ENCODE results near the gene KCNH1. TPM values are rescaled to one million over a fixed set of nuclear protein-coding genes. Genes with fewer than 3 reads are reported as not detected.

Gene KCNH1
- total and polyA plus RNA-seq, 7 donors: 0.10 to 0.22 (median 0.17) TPM

GRCh38 chr1:210705086-210705485 lies 428.9 kb downstream of the KCNH1 start:
- no peak for ATAC-seq
- H3K27me3 ChIP-seq (ENCODE audit: insufficient read depth in 3 of 3, low read length in 2 of 3): no peaks in the 10 kb centered on the region
- no peak overlapping the region for H3K27ac ChIP-seq
- intact Hi-C loops (cut with DNase I): no loop called here
- no peak for DNase-seq
- H3K36me3 ChIP-seq (ENCODE audit: insufficient read depth in 1 of 2, low read depth in 1 of 2): no peaks in the 10 kb centered on the region
- no peaks in the 10 kb centered on the region for H3K9me3 ChIP-seq
- no peak overlapping the region for H3K4me3 ChIP-seq
- no peak for TF ChIP-seq CTCF (IDR thresholded peaks at IDR 0.05)
- WGBS, 3 donors: 73 to 88% (median 84%) methylated on average over 3 of the region's 3 CpGs
- H3K4me1 ChIP-seq: no peaks in the 10 kb centered on the region

GRCh38 chr1:210703593-210703992 lies 430.4 kb downstream of the KCNH1 start:
- Histone ChIP-seq H3K9me3 (no peaks in the 10 kb centered on the region), H3K4me3 (no peak overlapping the region), H3K27me3 (ENCODE audit: insufficient read depth in 3 of 3, low read length in 2 of 3) (no peaks in the 10 kb centered on the region), H3K4me1 (no peaks in the 10 kb centered on the region), H3K36me3 (ENCODE audit: insufficient read depth in 1 of 2, low read depth in 1 of 2) (no peaks in the 10 kb centered on the region), H3K27ac (no peak overlapping the region)
- ATAC-seq (no peak), DNase-seq (no peak)
- WGBS, 3 donors: 77 to 79% (median 77%) methylated on average over 2 of the region's 2 CpGs
- intact Hi-C loops (cut with DNase I): no loop called here
- TF ChIP-seq CTCF (IDR thresholded peaks at IDR 0.05): no peak

DNA sequence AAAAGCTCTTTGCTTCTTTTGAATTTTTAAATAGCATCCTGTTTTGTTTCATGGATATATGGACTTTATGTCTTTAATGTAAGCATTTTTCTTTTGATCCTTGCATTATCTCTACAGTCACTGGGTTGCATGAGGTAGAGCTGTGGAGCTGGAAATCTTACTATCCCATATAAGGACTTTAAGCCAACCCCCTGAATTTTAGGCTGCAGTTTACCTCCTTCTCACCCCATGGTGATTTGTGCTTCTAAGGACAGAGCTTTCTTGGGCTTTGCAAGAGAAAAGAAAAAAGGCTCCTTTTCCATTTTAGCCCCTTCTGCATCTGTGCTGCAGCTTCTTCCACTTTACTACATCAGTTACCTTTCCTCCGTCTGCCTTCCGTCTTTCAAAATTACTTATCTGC lies 431.4 kb downstream of the KCNH1 start:
- Histone ChIP-seq H3K36me3 (ENCODE audit: insufficient read depth in 1 of 2, low read depth in 1 of 2) (no peaks in the 10 kb centered on the region), H3K9me3 (no peaks in the 10 kb centered on the region), H3K4me3 (no peak overlapping the region), H3K27ac (no peak overlapping the region), H3K27me3 (ENCODE audit: insufficient read depth in 3 of 3, low read length in 2 of 3) (no peaks in the 10 kb centered on the region), H3K4me1 (no peaks in the 10 kb centered on the region)
- intact Hi-C loops (cut with DNase I): no loop called here
- DNase-seq: no peak
- 92 to 98% (median 94%) methylated on average over 2 of the region's 2 CpGs for WGBS, 3 donors
- ATAC-seq: no peak
- TF ChIP-seq CTCF (IDR thresholded peaks at IDR 0.05): no peak

DNA sequence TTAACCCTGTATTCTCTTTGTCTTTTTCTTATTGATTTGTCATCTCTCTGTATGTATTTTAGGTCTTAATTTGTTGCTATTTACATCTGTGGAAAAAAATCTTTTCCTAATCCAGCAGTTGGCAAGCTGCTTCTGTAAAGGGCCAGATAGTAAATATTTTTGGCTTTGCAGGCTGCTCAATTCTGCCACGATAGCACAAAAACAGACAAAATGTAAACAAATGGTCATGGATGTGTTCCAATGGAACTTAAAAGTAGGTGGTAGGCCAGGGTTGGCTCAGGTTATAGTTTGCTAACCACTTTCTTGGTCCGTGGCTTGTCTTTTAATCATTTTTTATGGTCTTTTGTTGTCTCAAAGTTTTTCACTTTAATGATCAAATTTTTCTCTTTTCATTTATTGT lies 433.4 kb downstream of the KCNH1 start:
- Histone ChIP-seq H3K4me1 (no peaks in the 10 kb centered on the region), H3K27ac (no peak overlapping the region), H3K4me3 (no peak overlapping the region), H3K27me3 (ENCODE audit: insufficient read depth in 3 of 3, low read length in 2 of 3) (no peaks in the 10 kb centered on the region), H3K36me3 (ENCODE audit: insufficient read depth in 1 of 2, low read depth in 1 of 2) (no peaks in the 10 kb centered on the region), H3K9me3 (no peaks in the 10 kb centered on the region)
- DNase-seq (no peak), ATAC-seq (no peak)
- intact Hi-C loops (cut with DNase I): no loop called here
- 23 to 36% (median 24%) methylated on average over 2 of the region's 2 CpGs for WGBS, 3 donors
- TF ChIP-seq CTCF (IDR thresholded peaks at IDR 0.05): no peak

DNA sequence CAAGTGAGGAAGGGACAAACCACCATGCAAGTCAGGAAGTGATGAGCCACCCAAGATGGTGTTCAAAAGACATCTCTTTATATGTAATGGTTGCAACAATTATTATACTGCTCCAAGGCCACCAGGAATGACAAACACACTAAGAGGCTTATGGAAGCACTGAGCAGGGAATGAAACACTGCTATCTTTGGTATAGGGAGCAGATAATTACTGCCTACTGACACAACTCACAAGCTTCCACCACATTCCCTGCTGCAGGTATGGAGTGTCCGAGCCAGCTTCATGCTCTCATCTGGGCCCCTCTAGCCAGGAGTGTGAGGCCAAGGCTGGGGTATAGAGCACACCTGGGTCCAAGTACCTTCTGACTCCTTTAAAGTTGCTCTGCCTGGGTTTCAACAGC lies 433.9 kb downstream of the KCNH1 start:
- no peak overlapping the region for H3K27ac ChIP-seq
- ATAC-seq: no peak
- no peaks in the 10 kb centered on the region for H3K4me1 ChIP-seq
- TF ChIP-seq CTCF (IDR thresholded peaks at IDR 0.05): no peak
- DNase-seq: no peak
- H3K9me3 ChIP-seq: no peaks in the 10 kb centered on the region
- 61 to 70% (median 67%) methylated on average over 1 of the region's 1 CpG for WGBS, 3 donors
- H3K4me3 ChIP-seq: no peak overlapping the region
- no peaks in the 10 kb centered on the region for H3K27me3 ChIP-seq (ENCODE audit: insufficient read depth in 3 of 3, low read length in 2 of 3)
- intact Hi-C loops (cut with DNase I): no loop called here
- no peaks in the 10 kb centered on the region for H3K36me3 ChIP-seq (ENCODE audit: insufficient read depth in 1 of 2, low read depth in 1 of 2)

Measured in psoas muscle (tissue), 8 donors.